Measurements from ENCODE around the gene GJC2. TPM values are rescaled to one million over a fixed set of nuclear protein-coding genes. Genes with fewer than 3 reads are reported as not detected.

Gene GJC2
- total and polyA plus RNA-seq, 2 donors from 2014 or later, result 0.73 to 6.0 TPM

GRCh38 chr1:228139931-228140723 lies 9.6 kb upstream of the GJC2 start, which contains the start of gene GUK1:
Gene GUK1, plus strand, starts transcription at chr1:228140279. Its CDS starts 24 bp downstream, at chr1:228140303.
- no peak for TF ChIP-seq CTCF (IDR thresholded peaks at IDR 0.05; ENCODE audit: borderline replicate concordance, extremely low read depth, insufficient read depth)
- intact Hi-C loops (cut with DNase I), result no loop called here
- peak within 1 kb of the TSS; percentile 68 to 86 (median 79) for H3K4me3 ChIP-seq (ENCODE audit: low read length in 3 of 3)
- FAIRE-seq, result peak; percentile 97
- peaks cover 0 to 32% (median 20%) of the 10 kb centered on the region in 3 donors for H3K4me1 ChIP-seq (ENCODE audit: control insufficient read depth in 2 of 3, insufficient read depth in 2 of 3, low read depth in 1 of 3, low read length in 3 of 3)
- peak within 1 kb of the TSS; percentile 38 to 83 (median 55) for H3K9ac ChIP-seq (ENCODE audit: low read length in 3 of 3)
- peak within 1 kb of the TSS; percentile 94 to 97 for H3K27ac ChIP-seq (ENCODE audit: low read depth in 2 of 2, low read length in 2 of 2)
- H3K36me3 ChIP-seq (ENCODE audit: control insufficient read depth in 2 of 3, insufficient read depth in 3 of 3, low read length in 3 of 3), result no peaks in the 10 kb centered on the region
- H3K27me3 ChIP-seq (ENCODE audit: control insufficient read depth, insufficient read depth, low read length), result no peaks in the 10 kb centered on the region
- H3K9me3 ChIP-seq (ENCODE audit: control insufficient read depth in 2 of 3, insufficient read depth in 1 of 3, low read length in 3 of 3), result no peaks in the 10 kb centered on the region
- peak; percentile 99 to 100 (median 99) for DNase-seq

GRCh38 chr1:228140724-228141225 lies 9.0 kb upstream of the GJC2 start:
- no peak for TF ChIP-seq CTCF (IDR thresholded peaks at IDR 0.05; ENCODE audit: borderline replicate concordance, extremely low read depth, insufficient read depth)
- intact Hi-C loops (cut with DNase I), result no loop called here
- Histone ChIP-seq H3K4me1 (ENCODE audit: control insufficient read depth in 2 of 3, insufficient read depth in 2 of 3, low read depth in 1 of 3, low read length in 3 of 3) (peaks cover 0 to 32% (median 20%) of the 10 kb centered on the region in 3 donors), H3K9ac (ENCODE audit: low read length in 3 of 3) (peak overlapping the region; percentile 38 to 83 (median 51)), H3K4me3 (ENCODE audit: low read length in 3 of 3) (peak overlapping the region; percentile 68 to 86 (median 79)), H3K27me3 (ENCODE audit: control insufficient read depth, insufficient read depth, low read length) (no peaks in the 10 kb centered on the region), H3K9me3 (ENCODE audit: control insufficient read depth in 2 of 3, insufficient read depth in 1 of 3, low read length in 3 of 3) (no peaks in the 10 kb centered on the region), H3K36me3 (ENCODE audit: control insufficient read depth in 2 of 3, insufficient read depth in 3 of 3, low read length in 3 of 3) (peaks cover 0 to 3% (median 0%) of the 10 kb centered on the region in 3 donors), H3K27ac (ENCODE audit: low read depth in 2 of 2, low read length in 2 of 2) (peak overlapping the region; percentile 94 to 97)
- DNase-seq (no peak), FAIRE-seq (no peak)

- peak overlapping the region; percentile 68 to 86 (median 79) for H3K4me3 ChIP-seq (ENCODE audit: low read length in 3 of 3)
- no peak for TF ChIP-seq CTCF (IDR thresholded peaks at IDR 0.05; ENCODE audit: borderline replicate concordance, extremely low read depth, insufficient read depth)
- peaks cover 0 to 6% (median 0%) of the 10 kb centered on the region in 3 donors for H3K36me3 ChIP-seq (ENCODE audit: control insufficient read depth in 2 of 3, insufficient read depth in 3 of 3, low read length in 3 of 3)
- peaks cover 0 to 32% (median 20%) of the 10 kb centered on the region in 3 donors for H3K4me1 ChIP-seq (ENCODE audit: control insufficient read depth in 2 of 3, insufficient read depth in 2 of 3, low read depth in 1 of 3, low read length in 3 of 3)
- intact Hi-C loops (cut with DNase I), result no loop called here
- H3K9ac ChIP-seq (ENCODE audit: low read length in 3 of 3), result peak overlapping the region in 2 of 3 donors; percentile 49 to 83
- H3K27ac ChIP-seq (ENCODE audit: low read depth in 2 of 2, low read length in 2 of 2), result peak overlapping the region; percentile 30 to 94
- H3K9me3 ChIP-seq (ENCODE audit: control insufficient read depth in 2 of 3, insufficient read depth in 1 of 3, low read length in 3 of 3), result no peaks in the 10 kb centered on the region
- no peaks in the 10 kb centered on the region for H3K27me3 ChIP-seq (ENCODE audit: control insufficient read depth, insufficient read depth, low read length)
- FAIRE-seq, result no peak
- DNase-seq, result peak in 2 of 5 donors; percentile 63 to 86
Observed at GRCh38 chr1:228141226-228142044, 8.3 kb upstream of the GJC2 start.
